Activated T-helper 1 cell treated with Interleukin-2 at 50 U/mL for 16 hours (primary cell): Measurements from ENCODE around the gene SEC22C.
"Not testable (repeated sequence)": the region's sequence is repeated elsewhere in the genome, so short reads cannot be mapped to it uniquely, and the experiment has no call there.

Experiments used
- DNase-seq: peaks from one replicate; pipeline ENCODE4 v3.0.0-alpha.2; 2020; ENCODE audit warnings: low read depth

SEC22C gene

GRCh38 chr3:42581709-42582473, at the start of gene SEC22C:
TSS of gene SEC22C (minus strand) at chr3:42581967. CDS start at chr3:42569046, 12,921 bp downstream.
- DNase-seq: peak; percentile 94

- DNase-seq: no peak
Observed at GRCh38 chr3:42613462-42613861, 31.7 kb upstream of the SEC22C start.

GRCh38 chr3:42612928-42613327, 31.2 kb upstream of the SEC22C start:
- DNase-seq: no peak

- no peak for DNase-seq
Observed at GRCh38 chr3:42612217-42612616, 30.4 kb upstream of the SEC22C start.

GRCh38 chr3:42610976-42611375, 29.2 kb upstream of the SEC22C start:
- DNase-seq: no peak

GRCh38 chr3:42608581-42608980, 26.8 kb upstream of the SEC22C start:
- DNase-seq: no peak

GRCh38 chr3:42605546-42606173, 23.9 kb upstream of the SEC22C start:
- no peak for DNase-seq

- no peak for DNase-seq
Observed at GRCh38 chr3:42602961-42603360, 21.2 kb upstream of the SEC22C start.

GRCh38 chr3:42601896-42602581, 20.3 kb upstream of the SEC22C start:
- no peak for DNase-seq

- peak; percentile 33 for DNase-seq
Observed at GRCh38 chr3:42600958-42601675, 19.4 kb upstream of the SEC22C start.

GRCh38 chr3:42600111-42600957, 18.6 kb upstream of the SEC22C start, which contains the start of gene NKTR:
TSS of gene NKTR (plus strand) at chr3:42600686. CDS start at chr3:42601007, 321 bp downstream.
- peak; percentile 99 for DNase-seq

GRCh38 chr3:42597098-42597497, 15.3 kb upstream of the SEC22C start:
- DNase-seq: not testable (repeated sequence)

- no peak for DNase-seq
Observed at GRCh38 chr3:42595682-42596081, 13.9 kb upstream of the SEC22C start.

GRCh38 chr3:42593635-42594034, 11.9 kb upstream of the SEC22C start:
- DNase-seq: no peak

- DNase-seq: no peak
Observed at GRCh38 chr3:42591811-42592210, 10.0 kb upstream of the SEC22C start.

GRCh38 chr3:42590989-42591756, 9.4 kb upstream of the SEC22C start:
- no peak for DNase-seq

- DNase-seq: no peak
Observed at GRCh38 chr3:42589382-42590109, 7.8 kb upstream of the SEC22C start.

- DNase-seq: no peak
Observed at GRCh38 chr3:42588625-42589024, 6.9 kb upstream of the SEC22C start.

- DNase-seq: no peak
Observed at GRCh38 chr3:42582474-42583070, 805 bp upstream of the SEC22C start.

- no peak for DNase-seq
Observed at GRCh38 chr3:42581400-42581708, 413 bp downstream of the SEC22C start.
